ENCODE data around the gene JAM3.

- TF ChIP-seq CTCF (IDR thresholded peaks at IDR 0.05), result no peak
- no peak for TF ChIP-seq POLR2A (IDR thresholded peaks at IDR 0.05; ENCODE audit: low read depth)
These were observed 52.2 kb downstream of the JAM3 start for GRCh38 chr11:134120921-134121526.

All from esophagus muscularis mucosa (tissue), 3 donors.